K562 (cell line): Measurements from ENCODE around the gene PNPLA7. TPM values are rescaled to one million over a fixed set of nuclear protein-coding genes. Genes with fewer than 3 reads are reported as not detected.
A peak's percentile ranks its signal among the peaks of the same experiment; 100 is the strongest.

Experiments used
- ATAC-seq: fragments of 200-7000 bp; cut with Tn5 transposase; 3 replicates; pipeline ENCODE4 v1.9.1; 2020; ENCODE audit warnings: moderate library complexity
- BruUV-seq: library from RNA; stranded (reverse); fragments of 400-500 nt; replicated peaks from 2 replicates; lab custom pipeline; 2021; lab: Mats Ljungman, UMichigan
- CTCF ChIA-PET: fragments of 300-600 bp; formaldehyde crosslinking; extraction: SDS; loops from one replicate; lab custom pipeline; 2021; ENCODE audit warnings: low intra/inter-chr PET ratio; lab: Yijun Ruan, JAX
- POLR2A ChIA-PET: fragments of 300-600, 350-650 bp; sonication (Branson Sonifier 250); formaldehyde crosslinking; extraction: SDS; loops from one replicate; lab custom pipeline; 2021; ENCODE audit warnings: antibody characterized with exemption, inconsistent platforms; lab: Yijun Ruan, JAX
- DNase-seq, 4 experiments: peaks; one replicate each; pipeline versions ENCODE4 v3.0.0 to v3.0.0-alpha.2; 2011 to 2018; ENCODE audit warnings: low spot score in 3 of 4, mixed read lengths in 3 of 4; ENCODE audit errors: extremely low read depth in 1 of 4
- FAIRE-seq: peaks from 2 replicates; lab custom pipeline; 2011; peaks lifted over from hg19 to GRCh38; lab: Jason Lieb, UNC
- H2AFZ ChIP-seq: 2 replicates; pipeline ENCODE4 v1.6.0; 2011; ENCODE audit warnings: low read depth, low read length, control low read depth, inconsistent platforms
- H3K27ac ChIP-seq: fragments of 200-600 bp; 3 replicates; pipeline ENCODE4 v1.8.0; 2011; ENCODE audit warnings: low read depth, mild to moderate bottlenecking, control low read depth, inconsistent platforms, low read length, moderate library complexity, mixed read lengths; ENCODE audit errors: extremely low read depth
- H3K27me3 ChIP-seq, 2 experiments: fragments of 300-600 bp in 1 of 2; 2 replicates in 1 of 2; 3 replicates in 1 of 2; pipeline versions ENCODE4 v1.6.0 to v1.8.0; 2011; ENCODE audit warnings: inconsistent platforms in 2 of 2, low read length in 2 of 2, mild to moderate bottlenecking in 1 of 2, mixed read lengths in 1 of 2, moderate library complexity in 1 of 2; ENCODE audit not compliant: control insufficient read depth in 2 of 2, insufficient read depth in 2 of 2
- H3K36me3 ChIP-seq: fragments of 300-600 bp; 3 replicates; pipeline ENCODE4 v1.8.0; 2011; ENCODE audit warnings: mild to moderate bottlenecking, low read length, inconsistent platforms; ENCODE audit not compliant: control insufficient read depth, insufficient read depth
- H3K4me1 ChIP-seq, 2 experiments: fragments of 200-600 bp in 1 of 2; replicated peaks in 1 of 2; 2 replicates in 1 of 2; 3 replicates in 1 of 2; pipeline versions ENCODE4 v1.5.1 to v1.8.0; 2011; ENCODE audit warnings: inconsistent platforms in 2 of 2, low read length in 2 of 2, mild to moderate bottlenecking in 1 of 2, mixed read lengths in 1 of 2, moderate library complexity in 1 of 2; ENCODE audit not compliant: control insufficient read depth in 2 of 2, insufficient read depth in 2 of 2
- H3K4me2 ChIP-seq: 2 replicates; pipeline ENCODE4 v1.6.1; 2011; ENCODE audit warnings: low read length, control low read depth, inconsistent platforms, mixed read lengths; ENCODE audit not compliant: insufficient read depth
- H3K4me3 ChIP-seq: fragments of 200-600 bp; sonication (generic), shearing (Covaris generic); 2 replicates; pipeline ENCODE4 v1.5.1; 2016; ENCODE audit warnings: control low read depth, inconsistent platforms
- H3K79me2 ChIP-seq: fragments of 200-600 bp; 3 replicates; pipeline ENCODE4 v1.8.0; 2011; ENCODE audit warnings: low read length, inconsistent platforms; ENCODE audit not compliant: control insufficient read depth, insufficient read depth
- H3K9ac ChIP-seq, 2 experiments: 2 replicates each; pipeline versions ENCODE4 v1.6.0 to v1.6.1; 2011; ENCODE audit warnings: low read depth in 2 of 2, low read length in 2 of 2, control low read depth in 1 of 2, inconsistent platforms in 1 of 2, mild to moderate bottlenecking in 1 of 2, mixed read lengths in 1 of 2; ENCODE audit not compliant: insufficient read depth in 1 of 2
- H3K9me1 ChIP-seq: one replicate; pipeline ENCODE4 v1.6.0; 2011; ENCODE audit warnings: inconsistent platforms, mild to moderate bottlenecking, low read length, moderate library complexity; ENCODE audit not compliant: control insufficient read depth, insufficient read depth
- H3K9me3 ChIP-seq: replicated peaks from 2 replicates; pipeline ENCODE4 v1.5.1; 2011; ENCODE audit warnings: low read depth, low read length, inconsistent platforms; ENCODE audit not compliant: control insufficient read depth, insufficient read depth
- H4K20me1 ChIP-seq: replicated peaks from 2 replicates; pipeline ENCODE4 v1.6.1; 2011; ENCODE audit warnings: low read length, inconsistent platforms, mixed read lengths; ENCODE audit not compliant: control insufficient read depth, insufficient read depth
- PCBP1 ChIP-seq: fragments of 200-400 bp; formaldehyde crosslinking; IDR thresholded peaks from 2 replicates; pipeline ENCODE4 v1.6.1; 2018; ENCODE audit warnings: mild to moderate bottlenecking, low read depth, low read length; ENCODE audit not compliant: poor library complexity, severe bottlenecking
- WGBS: fragments of 100-300 bp; shearing (Covaris generic); methylation state at CpG from one replicate; pipeline ENCODE4 v1.1.6; 2016; ENCODE audit warnings: low coverage, mixed read lengths; ENCODE audit not compliant: insufficient coverage; ENCODE audit errors: missing lambda C conversion rate; 5-methylcytosine and 5-hydroxymethylcytosine counted together
- in situ Hi-C: fragments of 300-500 bp; cut with MboI; formaldehyde crosslinking; loops from 4 replicates; pipeline ENCODE4 v1.15.0; 2018; ENCODE audit warnings: inconsistent platforms, mixed read lengths
- intact Hi-C: fragments of 100-400 bp; cut with micrococcal nuclease; formaldehyde crosslinking; loops from 2 replicates; pipeline ENCODE4 v1.14.2; 2022
- polyA plus RNA-seq, 8 experiments: library from polyadenylated mRNA; depleted of rRNA in 4 of 8; stranded (reverse) in 5 of 8; unstranded in 3 of 8; fragments of >200 nt; fragmentation: Nextera tagmentation in 2 of 8; fragmentation: Illumina TruSeq in 1 of 8; extraction: Ambion mirVana in 2 of 8; extraction: Trizol in 1 of 8; gene quantifications; 2 replicates each; pipeline versions ENCODE4 v1.2.1 to v1.2.3, GENCODE V29; 2011 to 2014; ENCODE audit warnings: inconsistent platforms in 1 of 8, missing spikeins in 1 of 8
- total RNA-seq, 7 experiments: library from RNA; depleted of rRNA in 6 of 7; stranded (reverse); fragments of >200 nt in 6 of 7; fragmentation: Illumina TruSeq in 2 of 7; extraction: Trizol in 2 of 7; gene quantifications; 2 replicates each; pipeline versions ENCODE4 v1.2.1 to v1.2.3, GENCODE V29; 2011 to 2021; ENCODE audit warnings: low replicate concordance in 1 of 7
- TF ChIP-seq, protein P1 (sequence below): fragments of 450-650 bp; conservative IDR thresholded peaks from 2 replicates; pipeline ENCODE4 v1.6.1; 2016; ENCODE audit warnings: missing genetic modification characterization, low read depth, mild to moderate bottlenecking, control low read depth, missing compliant biosample characterization

The PNPLA7 gene
- total and polyA plus RNA-seq, 9 of the 15 experiments (the other 6 are each of a cell fraction or from before 2014, with no cell fraction given) = 0.01 to 0.85 (median 0.19) TPM; not detected in 1

GRCh38 chr9:137501457-137501856 is 48.7 kb downstream of the PNPLA7 start:
- Histone ChIP-seq H3K9me3 (no peaks in the 10 kb centered on the region), H3K4me3 (no peak overlapping the region), H3K36me3 (no peaks in the 10 kb centered on the region), H3K9me1 (no peaks in the 10 kb centered on the region), H3K4me2 (no peak overlapping the region), H3K79me2 (no peaks in the 10 kb centered on the region), H3K4me1 (peaks cover 0 to 56% of the 10 kb centered on the region in 2 experiments; a peak in 2 of 5 replicates), H3K27ac (no peak overlapping the region), H3K27me3 (peaks cover 13 to 50% of the 10 kb centered on the region in 2 experiments; a peak in 4 of 5 replicates), H4K20me1 (no peaks in the 10 kb centered on the region), H3K9ac (no peak overlapping the region), H2AFZ (no peak overlapping the region)
- BruUV-seq = no TSS peak
- intact Hi-C loops (no loop called here), in situ Hi-C loops (no loop called here)
- FAIRE-seq = no peak
- ChIA-PET CTCF (no interaction called here), POLR2A (no interaction called here)
- DNase-seq = no peak
- WGBS = 25% methylated on average over 12 of the region's 12 CpGs
- no peak for ATAC-seq
- TF ChIP-seq, protein P1, sequence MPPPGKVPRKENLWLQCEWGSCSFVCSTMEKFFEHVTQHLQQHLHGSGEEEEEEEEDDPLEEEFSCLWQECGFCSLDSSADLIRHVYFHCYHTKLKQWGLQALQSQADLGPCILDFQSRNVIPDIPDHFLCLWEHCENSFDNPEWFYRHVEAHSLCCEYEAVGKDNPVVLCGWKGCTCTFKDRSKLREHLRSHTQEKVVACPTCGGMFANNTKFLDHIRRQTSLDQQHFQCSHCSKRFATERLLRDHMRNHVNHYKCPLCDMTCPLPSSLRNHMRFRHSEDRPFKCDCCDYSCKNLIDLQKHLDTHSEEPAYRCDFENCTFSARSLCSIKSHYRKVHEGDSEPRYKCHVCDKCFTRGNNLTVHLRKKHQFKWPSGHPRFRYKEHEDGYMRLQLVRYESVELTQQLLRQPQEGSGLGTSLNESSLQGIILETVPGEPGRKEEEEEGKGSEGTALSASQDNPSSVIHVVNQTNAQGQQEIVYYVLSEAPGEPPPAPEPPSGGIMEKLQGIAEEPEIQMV (tag) = no peak
- TF ChIP-seq PCBP1 = peak; percentile 37
